Measurements from ENCODE around the gene FBXL17.

FBXL17 gene

GRCh38 chr5:107885601-107886000 is 496.3 kb downstream of the FBXL17 start:
- in situ Hi-C loops (cut with MboI; ENCODE audit: low sequenced_read_pairs, unreplicated experiment) = no loop called here
- no peak for TF ChIP-seq CTCF (IDR thresholded peaks at IDR 0.05; ENCODE audit: borderline replicate concordance, control extremely low read depth, extremely low read depth, insufficient read depth, missing control alignments)
- DNase-seq (ENCODE audit: low spot score) = no peak

GRCh38 chr5:107884871-107885270 is 497.0 kb downstream of the FBXL17 start:
- in situ Hi-C loops (cut with MboI; ENCODE audit: low sequenced_read_pairs, unreplicated experiment) = no loop called here
- no peak for TF ChIP-seq CTCF (IDR thresholded peaks at IDR 0.05; ENCODE audit: borderline replicate concordance, control extremely low read depth, extremely low read depth, insufficient read depth, missing control alignments)
- DNase-seq (ENCODE audit: low spot score) = no peak

- TF ChIP-seq CTCF (IDR thresholded peaks at IDR 0.05; ENCODE audit: borderline replicate concordance, control extremely low read depth, extremely low read depth, insufficient read depth, missing control alignments) = no peak
- in situ Hi-C loops (cut with MboI; ENCODE audit: low sequenced_read_pairs, unreplicated experiment) = no loop called here
Observed at GRCh38 chr5:107878661-107879060, 503.2 kb downstream of the FBXL17 start.

GRCh38 chr5:107876906-107877305 is 505.0 kb downstream of the FBXL17 start:
- in situ Hi-C loops (cut with MboI; ENCODE audit: low sequenced_read_pairs, unreplicated experiment) = no loop called here
- no peak for DNase-seq (ENCODE audit: low spot score)
- no peak for TF ChIP-seq CTCF (IDR thresholded peaks at IDR 0.05; ENCODE audit: borderline replicate concordance, control extremely low read depth, extremely low read depth, insufficient read depth, missing control alignments)

More at GRCh38 chr5:107878661-107879060, 503.2 kb downstream of the FBXL17 start:
- DNase-seq (ENCODE audit: low spot score) = no peak

- no peak for DNase-seq (ENCODE audit: low spot score)
- in situ Hi-C loops (cut with MboI; ENCODE audit: low sequenced_read_pairs, unreplicated experiment) = no loop called here
- TF ChIP-seq CTCF (IDR thresholded peaks at IDR 0.05; ENCODE audit: borderline replicate concordance, control extremely low read depth, extremely low read depth, insufficient read depth, missing control alignments) = no peak
Observed at GRCh38 chr5:107876261-107876660, 505.6 kb downstream of the FBXL17 start.

GRCh38 chr5:107875833-107876232 is 506.1 kb downstream of the FBXL17 start:
- no peak for TF ChIP-seq CTCF (IDR thresholded peaks at IDR 0.05; ENCODE audit: borderline replicate concordance, control extremely low read depth, extremely low read depth, insufficient read depth, missing control alignments)
- no peak for DNase-seq (ENCODE audit: low spot score)
- in situ Hi-C loops (cut with MboI; ENCODE audit: low sequenced_read_pairs, unreplicated experiment) = no loop called here

- no peak for TF ChIP-seq CTCF (IDR thresholded peaks at IDR 0.05; ENCODE audit: borderline replicate concordance, control extremely low read depth, extremely low read depth, insufficient read depth, missing control alignments)
- in situ Hi-C loops (cut with MboI; ENCODE audit: low sequenced_read_pairs, unreplicated experiment) = no loop called here
- DNase-seq (ENCODE audit: low spot score) = no peak
Observed at GRCh38 chr5:107874795-107875194, 507.1 kb downstream of the FBXL17 start.

Measured in GM13976 (cell line).